Esophagus muscularis mucosa (tissue), 4 donors: ENCODE measurements around the gene TP53. TPM values are rescaled to one million over a fixed set of nuclear protein-coding genes. Genes with fewer than 3 reads are reported as not detected.

Experiments used
- DNase-seq: peaks from one replicate; pipeline ENCODE4 v3.0.0-alpha.2; 2017; ENCODE audit errors: extremely low spot score
- H3K27ac ChIP-seq, 4 donors: fragments of 200-600 bp; sonication (generic); replicated peaks in 1 of 4; 1 replicate in 3 of 4; 2 replicates in 1 of 4; pipeline ENCODE4 v1.5.1; 2016 to 2019; ENCODE audit warnings: mild to moderate bottlenecking in 1 of 4
- H3K27me3 ChIP-seq, 4 donors: fragments of 200-600 bp; sonication (generic); one replicate each; pipeline versions ENCODE4 v1.5.1 to v1.6.0; 2016 to 2019
- H3K36me3 ChIP-seq, 4 donors: fragments of 200-600 bp; sonication (generic); one replicate each; pipeline ENCODE4 v1.5.1; 2016 to 2019
- H3K4me1 ChIP-seq, 4 donors: fragments of 200-600 bp; sonication (generic); one replicate each; pipeline ENCODE4 v1.5.1; 2016 to 2019
- H3K4me3 ChIP-seq, 4 donors: fragments of 200-600 bp; sonication (generic); 1 replicate in 2 of 4; 2 replicates in 2 of 4; pipeline ENCODE4 v1.5.1; 2016 to 2019; ENCODE audit warnings: mild to moderate bottlenecking in 4 of 4, moderate library complexity in 1 of 4
- H3K9me3 ChIP-seq, 4 donors: fragments of 200-600 bp; sonication (generic); 1 replicate in 3 of 4; 2 replicates in 1 of 4; pipeline ENCODE4 v1.5.1; 2016 to 2019
- CTCF ChIP-seq, 3 experiments: fragments of 200-600 bp in 2 of 3; fragments of 450-650 bp in 1 of 3; sonication (generic) in 2 of 3; IDR thresholded peaks; one replicate each; pipeline ENCODE4 v1.5.1; 2017 to 2019; ENCODE audit warnings: antibody characterized with exemption in 3 of 3, mild to moderate bottlenecking in 2 of 3, moderate library complexity in 1 of 3
- EP300 ChIP-seq: sonication (generic); formaldehyde crosslinking; IDR thresholded peaks from one replicate; pipeline ENCODE4 v1.6.1; 2017; ENCODE audit warnings: antibody characterized with exemption
- POLR2A ChIP-seq: fragments of 450-650 bp; IDR thresholded peaks from one replicate; pipeline ENCODE4 v1.6.1; 2017; ENCODE audit warnings: antibody characterized with exemption, moderate library complexity, mild to moderate bottlenecking, low read depth
- POLR2AphosphoS5 ChIP-seq, 2 donors: sonication (generic); formaldehyde crosslinking; IDR thresholded peaks; one replicate each; pipeline ENCODE4 v1.6.1; 2017; ENCODE audit warnings: antibody characterized with exemption in 2 of 2
- WGBS: methylation state at CpG from one replicate; pipeline ENCODE4 v1.1.5; 2018; 5-methylcytosine and 5-hydroxymethylcytosine counted together
- intact Hi-C: fragments of 100-400 bp; cut with DNase I; formaldehyde crosslinking; loops from one replicate; pipeline ENCODE4 v1.15.1; 2023
- total RNA-seq, 4 donors: library from RNA; depleted of rRNA; stranded (reverse); fragments of >200 nt; gene quantifications; one replicate each; pipeline versions ENCODE4 v1.1.0 to v1.2.1, GENCODE V29; 2016

Gene TP53
- total RNA-seq, 4 donors from 2014 or later: 14.9 to 18.3 (median 16.1) TPM

- H3K9me3 ChIP-seq: no peaks in the 10 kb centered on the region
- peaks cover 0 to under 1% (median 0%) of the 10 kb centered on the region in 4 donors for H3K27me3 ChIP-seq
- 33% methylated on average over 10 of the region's 10 CpGs for whole genome bisulfite sequencing
- intact Hi-C loops: no loop called here
- peaks cover 5 to 20% (median 16%) of the 10 kb centered on the region in 4 donors for H3K4me1 ChIP-seq
- no peak for DNase-seq
- H3K36me3 ChIP-seq: no peaks in the 10 kb centered on the region
- peak in 1 of 2 donors; percentile 58 for TF ChIP-seq POLR2AphosphoS5 (IDR thresholded peaks at IDR 0.05)
- TF ChIP-seq EP300: no peak
- TF ChIP-seq CTCF (IDR thresholded peaks at IDR 0.05): no peak
- no peak for TF ChIP-seq POLR2A
- no peak overlapping the region for H3K4me3 ChIP-seq
- H3K27ac ChIP-seq: peak overlapping the region in 3 of 4 donors; percentile 10 to 52 (median 27)
Observed at GRCh38 chr17:7656958-7657609, 30.2 kb downstream of the TP53 start.

GRCh38 chr17:7655541-7655840 is 31.8 kb downstream of the TP53 start:
- Histone ChIP-seq H3K27me3 (peaks cover 0 to 17% (median 14%) of the 10 kb centered on the region in 4 donors), H3K4me1 (peaks cover 20 to 36% (median 32%) of the 10 kb centered on the region in 4 donors), H3K36me3 (no peaks in the 10 kb centered on the region), H3K4me3 (no peak overlapping the region), H3K27ac (no peak overlapping the region), H3K9me3 (no peaks in the 10 kb centered on the region)
- TF ChIP-seq POLR2A (no peak), EP300 (no peak), CTCF (IDR thresholded peaks at IDR 0.05) (no peak), POLR2AphosphoS5 (IDR thresholded peaks at IDR 0.05) (no peak)
- 88% methylated on average over 15 of the region's 17 CpGs for WGBS
- no peak for DNase-seq
- intact Hi-C loops: no loop called here

- TF ChIP-seq POLR2A (no peak), CTCF (IDR thresholded peaks at IDR 0.05) (no peak), POLR2AphosphoS5 (IDR thresholded peaks at IDR 0.05) (no peak), EP300 (no peak)
- no peak for DNase-seq
- intact Hi-C loops: no loop called here
- Histone ChIP-seq H3K4me1 (peaks cover 23 to 41% (median 37%) of the 10 kb centered on the region in 4 donors), H3K36me3 (no peaks in the 10 kb centered on the region), H3K27ac (no peak overlapping the region), H3K27me3 (peaks cover 0 to 20% (median 19%) of the 10 kb centered on the region in 4 donors), H3K4me3 (no peak overlapping the region), H3K9me3 (no peaks in the 10 kb centered on the region)
- WGBS: 74% methylated on average over 16 of the region's 16 CpGs
Observed at GRCh38 chr17:7654832-7655540, 32.3 kb downstream of the TP53 start.

GRCh38 chr17:7652388-7653356 is 34.6 kb downstream of the TP53 start:
- peak overlapping the region in 1 of 4 donors; percentile 72 for H3K27ac ChIP-seq
- intact Hi-C loops: no loop called here
- 63% methylated on average over 12 of the region's 12 CpGs for WGBS

More at GRCh38 chr17:7652388-7653356, 34.6 kb downstream of the TP53 start:
- TF ChIP-seq POLR2A (no peak), EP300 (no peak), CTCF (IDR thresholded peaks at IDR 0.05) (no peak), POLR2AphosphoS5 (IDR thresholded peaks at IDR 0.05) (no peak)
- H3K4me3 ChIP-seq: peak overlapping the region in 1 of 4 donors; percentile 59
- H3K36me3 ChIP-seq: no peaks in the 10 kb centered on the region
- DNase-seq: no peak
- peaks cover 23 to 43% (median 38%) of the 10 kb centered on the region in 4 donors for H3K4me1 ChIP-seq
- peaks cover 0 to 39% (median 24%) of the 10 kb centered on the region in 4 donors for H3K27me3 ChIP-seq
- H3K9me3 ChIP-seq: no peaks in the 10 kb centered on the region
